HG03460 (cell line): ENCODE results near the gene THADA.
"Not testable (repeated sequence)": the region's sequence is repeated elsewhere in the genome, so short reads cannot be mapped to it uniquely, and the experiment has no call there.

Experiments used
- ATAC-seq: cut with Tn5 transposase; IDR thresholded peaks from one replicate; pipeline ENCODE4 v1.9.1; 2021; ENCODE audit not compliant: unreplicated experiment

THADA gene

GRCh38 chr2:43309935-43310334 is 285.9 kb downstream of the THADA start:
- no peak for ATAC-seq

- no peak for ATAC-seq
Observed at GRCh38 chr2:43307973-43308372, 287.9 kb downstream of the THADA start.

- no peak for ATAC-seq
Observed at GRCh38 chr2:43307046-43307445, 288.8 kb downstream of the THADA start.

- ATAC-seq = no peak
Observed at GRCh38 chr2:43306197-43306596, 289.6 kb downstream of the THADA start.

- ATAC-seq = no peak
Observed at GRCh38 chr2:43305517-43305916, 290.3 kb downstream of the THADA start.

GRCh38 chr2:43305012-43305411 is 290.8 kb downstream of the THADA start:
- no peak for ATAC-seq

GRCh38 chr2:43303889-43304288 is 291.9 kb downstream of the THADA start:
- ATAC-seq = no peak

GRCh38 chr2:43302961-43303494 is 292.8 kb downstream of the THADA start:
- ATAC-seq = no peak

- no peak for ATAC-seq
Observed at GRCh38 chr2:43302182-43302960, 293.5 kb downstream of the THADA start.

GRCh38 chr2:43300781-43301583 is 294.9 kb downstream of the THADA start:
- no peak for ATAC-seq

GRCh38 chr2:43300222-43300621 is 295.6 kb downstream of the THADA start:
- no peak for ATAC-seq

- no peak for ATAC-seq
Observed at GRCh38 chr2:43298500-43298899, 297.3 kb downstream of the THADA start.

GRCh38 chr2:43297740-43298139 is 298.1 kb downstream of the THADA start:
- not testable (repeated sequence) for ATAC-seq

GRCh38 chr2:43294973-43295603 is 300.8 kb downstream of the THADA start:
- no peak for ATAC-seq

- ATAC-seq = peak; percentile 99
Observed at GRCh38 chr2:43293744-43294695, 301.8 kb downstream of the THADA start.

GRCh38 chr2:43292851-43293743 is 302.7 kb downstream of the THADA start:
- ATAC-seq = peak; percentile 8

- ATAC-seq = no peak
Observed at GRCh38 chr2:43292297-43292696, 303.5 kb downstream of the THADA start.

- ATAC-seq = no peak
Observed at GRCh38 chr2:43289331-43289730, 306.5 kb downstream of the THADA start.
